C4-2B (cell line): ENCODE results near the gene ZMAT5.

Source experiments
- ZFX ChIP-seq: fragments of 450-650 bp; IDR thresholded peaks from 2 replicates; pipeline ENCODE4 v1.6.1; 2017
- TF ChIP-seq, protein P1 (sequence below): fragments of 450-650 bp; conservative IDR thresholded peaks from 2 replicates; pipeline ENCODE4 v1.5.1; 2017; ENCODE audit warnings: mild to moderate bottlenecking

DNA sequence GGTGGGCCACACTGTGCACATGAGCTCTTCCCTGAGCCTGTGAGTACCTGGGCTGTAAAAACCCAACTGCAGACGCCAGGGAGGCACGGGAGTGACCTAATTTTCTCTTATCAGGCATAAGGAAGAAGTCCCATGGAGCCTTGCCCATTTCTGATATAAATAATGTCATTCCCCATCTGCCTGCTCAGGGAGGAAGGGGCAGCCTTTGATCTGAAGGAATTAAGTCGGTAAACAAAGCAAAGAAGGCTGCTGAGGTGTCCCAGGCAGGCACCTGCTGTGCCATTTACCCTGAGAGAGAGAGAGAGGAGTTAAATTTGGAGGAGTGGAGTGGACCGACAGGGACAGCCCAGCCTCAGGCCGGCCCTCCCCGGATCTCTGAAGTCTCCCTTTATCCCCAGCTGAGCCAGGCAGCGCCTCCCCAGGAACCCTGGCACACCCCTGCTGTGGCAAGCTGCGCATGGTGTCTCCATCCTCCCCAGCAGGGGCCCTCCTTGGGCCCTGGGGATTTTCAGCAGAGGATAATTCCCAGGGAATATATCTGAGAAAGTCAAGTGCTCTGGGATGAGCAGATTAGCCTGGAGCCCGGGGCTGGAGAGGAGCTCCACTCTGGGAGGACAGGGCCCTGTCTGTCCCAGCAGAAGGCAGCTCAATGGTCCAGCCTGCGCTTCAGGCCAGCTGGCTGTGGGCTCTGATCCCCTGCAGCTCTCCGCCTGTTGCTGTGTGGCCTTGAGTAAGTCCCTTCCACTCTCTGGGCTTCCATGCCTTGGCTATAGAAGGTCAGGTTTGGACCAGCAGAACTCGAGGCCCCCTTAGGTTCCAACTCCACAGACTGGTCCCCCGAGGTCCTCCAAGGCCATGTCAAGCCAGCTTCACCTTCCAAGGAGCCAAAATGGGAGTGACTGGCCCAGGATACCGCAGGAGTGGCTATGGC is 64.5 kb downstream of the ZMAT5 start:
- TF ChIP-seq, protein P1, sequence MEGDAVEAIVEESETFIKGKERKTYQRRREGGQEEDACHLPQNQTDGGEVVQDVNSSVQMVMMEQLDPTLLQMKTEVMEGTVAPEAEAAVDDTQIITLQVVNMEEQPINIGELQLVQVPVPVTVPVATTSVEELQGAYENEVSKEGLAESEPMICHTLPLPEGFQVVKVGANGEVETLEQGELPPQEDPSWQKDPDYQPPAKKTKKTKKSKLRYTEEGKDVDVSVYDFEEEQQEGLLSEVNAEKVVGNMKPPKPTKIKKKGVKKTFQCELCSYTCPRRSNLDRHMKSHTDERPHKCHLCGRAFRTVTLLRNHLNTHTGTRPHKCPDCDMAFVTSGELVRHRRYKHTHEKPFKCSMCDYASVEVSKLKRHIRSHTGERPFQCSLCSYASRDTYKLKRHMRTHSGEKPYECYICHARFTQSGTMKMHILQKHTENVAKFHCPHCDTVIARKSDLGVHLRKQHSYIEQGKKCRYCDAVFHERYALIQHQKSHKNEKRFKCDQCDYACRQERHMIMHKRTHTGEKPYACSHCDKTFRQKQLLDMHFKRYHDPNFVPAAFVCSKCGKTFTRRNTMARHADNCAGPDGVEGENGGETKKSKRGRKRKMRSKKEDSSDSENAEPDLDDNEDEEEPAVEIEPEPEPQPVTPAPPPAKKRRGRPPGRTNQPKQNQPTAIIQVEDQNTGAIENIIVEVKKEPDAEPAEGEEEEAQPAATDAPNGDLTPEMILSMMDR = no peak
- no peak for TF ChIP-seq ZFX
